Stimulated activated CD8-positive, alpha-beta memory T cell treated with anti-CD3 and anti-CD28 coated beads, Interleukin-7, amount 100 ng/mL, for 4 hours (primary cell): ENCODE results near the gene TFAM.
"Not testable (repeated sequence)": the region's sequence is repeated elsewhere in the genome, so short reads cannot be mapped to it uniquely, and the experiment has no call there.

ENCODE experiments used
- DNase-seq, 2 donors: peaks; one replicate each; pipeline ENCODE4 v3.0.0-alpha.2; 2020; ENCODE audit warnings: low read depth in 2 of 2

Gene TFAM

GRCh38 chr10:58372607-58373441, 12.4 kb upstream of the TFAM start:
- DNase-seq = no peak

GRCh38 chr10:58373442-58373827, 11.8 kb upstream of the TFAM start:
- no peak for DNase-seq

GRCh38 chr10:58382489-58382995, 2.7 kb upstream of the TFAM start:
- DNase-seq = no peak

- no peak for DNase-seq
Observed at GRCh38 chr10:58384095-58384494, 1.1 kb upstream of the TFAM start.

GRCh38 chr10:58384544-58384998, 639 bp upstream of the TFAM start:
- no peak for DNase-seq

- no peak for DNase-seq
Observed at GRCh38 chr10:58385784-58386112, 538 bp downstream of the TFAM start.

GRCh38 chr10:58389024-58389423, 3.8 kb downstream of the TFAM start:
- no peak for DNase-seq

- DNase-seq = no peak
Observed at GRCh38 chr10:58393317-58393716, 8.1 kb downstream of the TFAM start.

- DNase-seq = no peak
Observed at GRCh38 chr10:58394471-58394870, 9.3 kb downstream of the TFAM start.

- no peak for DNase-seq
Observed at GRCh38 chr10:58396057-58396456, 10.8 kb downstream of the TFAM start.

GRCh38 chr10:58397830-58398229, 12.6 kb downstream of the TFAM start:
- no peak for DNase-seq

- DNase-seq = no peak
Observed at GRCh38 chr10:58399410-58399809, 14.2 kb downstream of the TFAM start.

GRCh38 chr10:58400609-58401008, 15.4 kb downstream of the TFAM start:
- no peak for DNase-seq

GRCh38 chr10:58404001-58404400, 18.8 kb downstream of the TFAM start:
- no peak for DNase-seq

- no peak for DNase-seq
Observed at GRCh38 chr10:58409956-58410610, 24.9 kb downstream of the TFAM start.

- no peak for DNase-seq
Observed at GRCh38 chr10:58412502-58412961, 27.3 kb downstream of the TFAM start.

- DNase-seq = no peak
Observed at GRCh38 chr10:58414270-58415041, 29.2 kb downstream of the TFAM start.

- DNase-seq = no peak
Observed at GRCh38 chr10:58415757-58416156, 30.5 kb downstream of the TFAM start.

GRCh38 chr10:58417902-58418301, 32.7 kb downstream of the TFAM start:
- not testable (repeated sequence) for DNase-seq

- no peak for DNase-seq
Observed at GRCh38 chr10:58424176-58424575, 39.0 kb downstream of the TFAM start.

- DNase-seq = not testable (repeated sequence)
Observed at GRCh38 chr10:58428436-58428835, 43.2 kb downstream of the TFAM start.

- DNase-seq = no peak
Observed at GRCh38 chr10:58431903-58432302, 46.7 kb downstream of the TFAM start.
